ENCODE results near the gene SENP1. TPM values are rescaled to one million over a fixed set of nuclear protein-coding genes. Genes with fewer than 3 reads are reported as not detected.

Gene SENP1
- total and polyA plus RNA-seq, 2 experiments from 2014 or later = 8.6 to 27.7 TPM

- TF ChIP-seq ZNF462 (CRISPR knock-in tag; IDR thresholded peaks at IDR 0.05) (no peak), NANOG (IDR thresholded peaks at IDR 0.05; ENCODE audit: borderline replicate concordance) (no peak), ETS1 (IDR thresholded peaks at IDR 0.05) (no peak), JUNB (IDR thresholded peaks at IDR 0.05; ENCODE audit: unreplicated experiment) (no peak)
Measured at GRCh38 chr12:48026060-48026827, 79.6 kb downstream of the SENP1 start (continued).

GRCh38 chr12:48025281-48025680, 80.6 kb downstream of the SENP1 start:
- Histone ChIP-seq H3K4me3 (no peak overlapping the region), H4K20me1 (replicated peaks; ENCODE audit: insufficient read depth) (peaks cover 22% of the 10 kb centered on the region), H3K4me2 (no peak overlapping the region), H3F3A (replicated peaks; ENCODE audit: low read depth) (no peaks in the 10 kb centered on the region), H3K79me2 (replicated peaks; ENCODE audit: insufficient read depth) (no peaks in the 10 kb centered on the region), H3K9me2 (ENCODE audit: insufficient read depth) (no peaks in the 10 kb centered on the region), H3K4me1 (ENCODE audit: insufficient read depth) (peaks cover 22% of the 10 kb centered on the region), H2AFZ (no peak overlapping the region), H3K27ac (ENCODE audit: low read depth) (no peak overlapping the region), H3K36me3 (ENCODE audit: insufficient read depth) (no peaks in the 10 kb centered on the region), H3K27me3 (ENCODE audit: insufficient read depth) (peaks cover 100% of the 10 kb centered on the region)
- H3K27me3 Mint-ChIP-seq (ENCODE audit: insufficient read depth, low read depth, poor library complexity) = peaks cover 100% of the 10 kb centered on the region
- no peak for DNase-seq (ENCODE audit: low spot score)
- no peaks in the 10 kb centered on the region for H3K9me3 Mint-ChIP-seq
- H3K36me3 Mint-ChIP-seq (ENCODE audit: low read depth) = no peaks in the 10 kb centered on the region; the same call in 2 of the 3 replicates
- no peak overlapping the region for H3K4me3 Mint-ChIP-seq
- no peak for ATAC-seq
- H3K27ac Mint-ChIP-seq = no peak overlapping the region
- peaks cover 36% of the 10 kb centered on the region for H3K4me1 Mint-ChIP-seq
- TF ChIP-seq STAT1 (IDR thresholded peaks at IDR 0.05; ENCODE audit: unreplicated experiment) (no peak), REST (IDR thresholded peaks at IDR 0.05; ENCODE audit: unreplicated experiment) (no peak)
